HCT116 (cell line): ENCODE measurements around the gene CRTC1. TPM values are rescaled to one million over a fixed set of nuclear protein-coding genes. Genes with fewer than 3 reads are reported as not detected.

Experiments used
- ATAC-seq: fragments of 200-7000 bp; cut with Tn5 transposase; 2 replicates; pipeline ENCODE4 v1.9.1; 2020; ENCODE audit warnings: mild to moderate bottlenecking, moderate library complexity
- BruUV-seq: library from RNA; stranded (reverse); fragments of 400-500 nt; replicated peaks from 2 replicates; lab custom pipeline; 2021; lab: Mats Ljungman, UMichigan
- CTCF ChIA-PET: fragments of 300-600 bp; sonication (Branson Sonifier 250); formaldehyde crosslinking; loops from one replicate; lab custom pipeline; 2021; ENCODE audit warnings: antibody characterized with exemption; lab: Charles Lee
- POLR2A ChIA-PET: fragments of 300-600, 350-600 bp; sonication (Branson Sonifier 250); formaldehyde crosslinking; loops from one replicate; lab custom pipeline; 2021; ENCODE audit warnings: antibody characterized with exemption; lab: Charles Lee
- RAD21 ChIA-PET, 2 experiments: fragments of 300-600 bp; sonication (Branson Sonifier 250); formaldehyde crosslinking; loops; one replicate each; lab custom pipeline; 2023; ENCODE audit warnings: low total read pairs in 2 of 2; ENCODE audit not compliant: uncharacterized antibody in 2 of 2, unreplicated experiment in 2 of 2, low non-redundant PET in 1 of 2; lab: Charles Lee
- DNase-seq: peaks from one replicate; pipeline ENCODE4 v3.0.0-alpha.2; 2010; ENCODE audit warnings: low read depth, low spot score
- H2AFZ ChIP-seq: fragments of 200-600 bp; shearing (Covaris generic), sonication (generic); 2 replicates; pipeline ENCODE4 v1.6.1; 2017; ENCODE audit warnings: low read depth, mixed run types, mixed read lengths, antibody characterized with exemption, low read length; ENCODE audit not compliant: poor library complexity, severe bottlenecking
- H3K27ac ChIP-seq: 2 replicates; pipeline ENCODE4 v1.5.1; 2012; ENCODE audit warnings: low read depth, low read length
- H3K27me3 ChIP-seq: fragments of 200-600 bp; sonication (generic); 2 replicates; pipeline ENCODE4 v1.6.1; 2016; ENCODE audit warnings: mixed run types, low read length, mixed read lengths; ENCODE audit not compliant: insufficient read depth
- H3K36me3 ChIP-seq, 2 experiments: fragments of 200-500 bp in 1 of 2; fragments of 200-600 bp in 1 of 2; sonication (Bioruptor generic) in 1 of 2; sonication (generic) in 1 of 2; 2 replicates each; pipeline versions ENCODE4 v1.5.1 to v1.6.1; 2014 to 2016; ENCODE audit warnings: low read length in 2 of 2, inconsistent platforms in 1 of 2, mixed read lengths in 1 of 2, mixed run types in 1 of 2; ENCODE audit not compliant: insufficient read depth in 2 of 2, control insufficient read depth in 1 of 2
- H3K4me1 ChIP-seq, 2 experiments: fragments of 200-600 bp in 1 of 2; sonication (generic) in 1 of 2; 2 replicates each; pipeline versions ENCODE4 v1.5.1 to v1.6.1; 2012 to 2017; ENCODE audit warnings: low read length in 2 of 2, inconsistent platforms in 1 of 2, mild to moderate bottlenecking in 1 of 2, mixed read lengths in 1 of 2, mixed run types in 1 of 2, moderate library complexity in 1 of 2; ENCODE audit not compliant: insufficient read depth in 2 of 2, control insufficient read depth in 1 of 2
- H3K4me2 ChIP-seq: fragments of 200-600 bp; sonication (generic); 2 replicates; pipeline ENCODE4 v1.6.1; 2017; ENCODE audit warnings: mixed run types, low read length, mixed read lengths
- H3K4me3 ChIP-seq, 2 experiments: fragments of 200-600 bp in 1 of 2; sonication (generic) in 1 of 2; replicated peaks in 1 of 2; 2 replicates each; pipeline ENCODE4 v1.5.1; 2011 to 2016; ENCODE audit warnings: low read length in 2 of 2, control low read depth in 1 of 2, low read depth in 1 of 2, mild to moderate bottlenecking in 1 of 2, mixed read lengths in 1 of 2, mixed run types in 1 of 2
- H3K79me2 ChIP-seq: fragments of 200-600 bp; sonication (generic); 2 replicates; pipeline ENCODE4 v1.6.1; 2017; ENCODE audit warnings: mild to moderate bottlenecking, mixed run types, low read length, moderate library complexity, mixed read lengths; ENCODE audit not compliant: insufficient read depth
- H3K9ac ChIP-seq: fragments of 200-600 bp; sonication (generic); 2 replicates; pipeline ENCODE4 v1.6.1; 2016; ENCODE audit warnings: low read length, mixed read lengths
- H3K9me2 ChIP-seq: fragments of 200-600 bp; sonication (generic), shearing (Covaris generic); 2 replicates; pipeline ENCODE4 v1.6.1; 2017; ENCODE audit warnings: mixed run types, mild to moderate bottlenecking, moderate library complexity; ENCODE audit not compliant: insufficient read depth
- H3K9me3 ChIP-seq, 2 experiments: fragments of 200-500 bp in 1 of 2; fragments of 200-600 bp in 1 of 2; sonication (Bioruptor generic) in 1 of 2; sonication (generic) in 1 of 2; 2 replicates each; pipeline ENCODE4 v1.6.1; 2014 to 2017; ENCODE audit warnings: low read length in 2 of 2, mixed read lengths in 2 of 2, inconsistent platforms in 1 of 2, low read depth in 1 of 2, mild to moderate bottlenecking in 1 of 2, mixed run types in 1 of 2, moderate library complexity in 1 of 2; ENCODE audit not compliant: control insufficient read depth in 1 of 2, insufficient read depth in 1 of 2
- H4K20me1 ChIP-seq: fragments of 200-600 bp; sonication (generic), shearing (Covaris generic); 2 replicates; pipeline ENCODE4 v1.6.1; 2017; ENCODE audit warnings: mixed run types, mild to moderate bottlenecking, moderate library complexity; ENCODE audit not compliant: insufficient read depth
- ATF3 ChIP-seq: IDR thresholded peaks from 2 replicates; pipeline ENCODE4 v1.6.1; 2012
- CBX3 ChIP-seq: IDR thresholded peaks from 2 replicates; pipeline ENCODE4 v1.6.1; 2012; ENCODE audit warnings: low read depth
- CEBPB ChIP-seq: IDR thresholded peaks from 2 replicates; pipeline ENCODE4 v1.6.1; 2012; ENCODE audit warnings: low read depth
- EGR1 ChIP-seq: IDR thresholded peaks from 2 replicates; pipeline ENCODE4 v1.6.1; 2012; ENCODE audit warnings: low read depth
- EZH2 ChIP-seq: fragments of 200-600 bp; sonication (generic); IDR thresholded peaks from 2 replicates; pipeline ENCODE4 v1.6.1; 2017; ENCODE audit warnings: antibody characterized with exemption, mixed run types
- JUND ChIP-seq: IDR thresholded peaks from 2 replicates; pipeline ENCODE4 v1.6.1; 2012
- MAX ChIP-seq: IDR thresholded peaks from 2 replicates; pipeline ENCODE4 v1.6.1; 2012
- POLR2AphosphoS5 ChIP-seq: IDR thresholded peaks from 2 replicates; pipeline ENCODE4 v1.6.1; 2011; ENCODE audit warnings: mild to moderate bottlenecking, low read depth, low read length, moderate library complexity
- RAD21 ChIP-seq: IDR thresholded peaks from 2 replicates; pipeline ENCODE4 v1.6.1; 2012; ENCODE audit warnings: low read depth, mild to moderate bottlenecking
- REST ChIP-seq: IDR thresholded peaks from 2 replicates; pipeline ENCODE4 v1.6.1; 2012; ENCODE audit warnings: low read depth
- SIN3A ChIP-seq: IDR thresholded peaks from 2 replicates; pipeline ENCODE4 v1.6.1; 2012; ENCODE audit warnings: low read depth
- SP1 ChIP-seq: IDR thresholded peaks from 2 replicates; pipeline ENCODE4 v1.6.1; 2012; ENCODE audit warnings: low read depth
- SRF ChIP-seq: IDR thresholded peaks from 2 replicates; pipeline ENCODE4 v1.6.1; 2012; ENCODE audit warnings: low read depth
- YY1 ChIP-seq: IDR thresholded peaks from 2 replicates; pipeline ENCODE4 v1.6.1; 2011; ENCODE audit warnings: low read length, low read depth, moderate library complexity, mild to moderate bottlenecking; ENCODE audit not compliant: insufficient replicate concordance; ENCODE audit errors: extremely low read depth
- ZBTB33 ChIP-seq: IDR thresholded peaks from 2 replicates; pipeline ENCODE4 v1.6.1; 2011; ENCODE audit warnings: mild to moderate bottlenecking, low read length, moderate library complexity; ENCODE audit not compliant: insufficient replicate concordance; ENCODE audit errors: extremely low read depth
- ZFX ChIP-seq: fragments of 450-650 bp; IDR thresholded peaks from 2 replicates; pipeline ENCODE4 v1.6.1; 2017
- intact Hi-C: fragments of 100-400 bp; cut with micrococcal nuclease; formaldehyde crosslinking; loops from 2 replicates; pipeline ENCODE4 v1.10.0; 2022
- total RNA-seq: library from RNA; stranded (reverse); gene quantifications from one replicate; pipeline ENCODE4 v1.2.1, GENCODE V29; 2021; ENCODE audit not compliant: unreplicated experiment

Gene CRTC1
- total RNA-seq, 1 experiment from 2014 or later: 14.9 TPM

- Histone ChIP-seq H3K36me3 (peaks cover 2 to 11% of the 10 kb centered on the region in 2 experiments; a peak in 2 of 4 replicates), H3K9ac (no peak overlapping the region)
- POLR2A ChIA-PET: no interaction called here
- no peak for ATAC-seq
- TF ChIP-seq RAD21 (no peak), SP1 (no peak), REST (no peak), SRF (no peak), ZBTB33 (no peak), MAX (no peak), CBX3 (no peak), POLR2AphosphoS5 (no peak), SIN3A (no peak), CEBPB (no peak), EZH2 (no peak), EGR1 (no peak), ZFX (no peak), ATF3 (no peak), YY1 (no peak), JUND (no peak)
- TF ChIP-seq, all 23 proteins: peak for 0
- CTCF ChIA-PET: interaction anchor here (0.6 kb wide), 1 partner anchor 18 kb away, joined by 3 read pairs; no protein-coding TSS in a partner anchor
- Histone ChIP-seq H4K20me1 (peaks cover 9% of the 10 kb centered on the region; the same call in 1 of the 2 replicates), H3K4me3 (no peak overlapping the region), H3K9me3 (peaks cover 0 to 6% of the 10 kb centered on the region in 2 experiments; a peak in 1 of 4 replicates), H3K27ac (no peak overlapping the region), H3K4me2 (no peak overlapping the region), H3K9me2 (no peaks in the 10 kb centered on the region), H3K79me2 (peaks cover 20% of the 10 kb centered on the region), H2AFZ (no peak overlapping the region), H3K27me3 (no peaks in the 10 kb centered on the region), H3K4me1 (peaks cover 4 to 14% of the 10 kb centered on the region in 2 experiments)
- no TSS peak for BruUV-seq
- DNase-seq: no peak
- intact Hi-C loops: no loop called here
- RAD21 ChIA-PET: no interaction called here
Observed at GRCh38 chr19:18828786-18829185, 145.3 kb downstream of the CRTC1 start.
